GM11168 (cell line): ENCODE data around the gene NIP7.
"Not testable (repeated sequence)": the region's sequence is repeated elsewhere in the genome, so short reads cannot be mapped to it uniquely, and the experiment has no call there.

Experiments used
- in situ Hi-C: fragments of 300-500 bp; cut with MboI; formaldehyde crosslinking; loops from one replicate; pipeline ENCODE4 v1.12.0; 2022; ENCODE audit warnings: low sequenced_read_pairs; ENCODE audit not compliant: unreplicated experiment

NIP7 gene

GRCh38 chr16:69338557-69339288 is 849 bp upstream of the NIP7 start:
- in situ Hi-C loops = no loop called here

GRCh38 chr16:69340095-69340644 is 598 bp downstream of the NIP7 start:
- in situ Hi-C loops = no loop called here

DNA sequence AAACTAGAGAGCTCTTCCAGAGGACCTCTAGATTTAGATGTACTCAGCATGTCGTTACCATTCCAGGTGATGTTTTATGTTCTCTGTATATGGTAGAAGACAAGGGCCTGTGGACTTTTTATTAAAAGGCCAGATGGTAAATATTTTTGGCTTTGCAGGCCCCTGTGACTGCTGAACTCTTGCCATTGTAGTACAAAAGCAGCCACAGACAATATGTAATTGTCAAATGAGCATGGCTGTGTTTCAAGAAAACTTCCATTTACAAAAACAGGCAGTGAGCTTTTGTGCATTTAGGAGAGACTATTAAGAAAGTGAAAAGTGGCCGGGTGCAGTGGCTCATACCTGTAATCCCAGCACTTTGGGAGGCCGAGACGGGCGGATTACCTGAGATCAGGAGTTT is 4.6 kb downstream of the NIP7 start:
- in situ Hi-C loops = no loop called here

DNA sequence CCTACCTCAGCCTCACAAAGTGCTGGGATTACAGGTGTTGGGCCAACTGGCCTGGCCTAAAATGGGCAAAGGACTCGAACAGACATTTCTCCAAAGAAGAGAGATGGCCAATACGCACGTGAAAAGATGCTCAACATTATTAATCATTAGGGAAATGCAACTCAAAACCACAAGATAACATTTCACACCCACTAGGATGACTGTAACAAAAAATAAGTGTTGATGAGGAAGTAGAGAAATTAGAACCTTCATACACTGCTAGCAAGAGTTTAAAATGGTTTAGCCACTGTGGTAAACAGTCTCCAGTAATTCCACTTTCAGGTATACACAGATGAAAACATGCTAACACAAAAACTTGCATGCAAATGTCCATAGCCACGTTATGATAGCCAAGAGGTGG is 6.4 kb downstream of the NIP7 start:
- in situ Hi-C loops = no loop called here

GRCh38 chr16:69346683-69347082 is 7.1 kb downstream of the NIP7 start:
- in situ Hi-C loops = no loop called here

DNA sequence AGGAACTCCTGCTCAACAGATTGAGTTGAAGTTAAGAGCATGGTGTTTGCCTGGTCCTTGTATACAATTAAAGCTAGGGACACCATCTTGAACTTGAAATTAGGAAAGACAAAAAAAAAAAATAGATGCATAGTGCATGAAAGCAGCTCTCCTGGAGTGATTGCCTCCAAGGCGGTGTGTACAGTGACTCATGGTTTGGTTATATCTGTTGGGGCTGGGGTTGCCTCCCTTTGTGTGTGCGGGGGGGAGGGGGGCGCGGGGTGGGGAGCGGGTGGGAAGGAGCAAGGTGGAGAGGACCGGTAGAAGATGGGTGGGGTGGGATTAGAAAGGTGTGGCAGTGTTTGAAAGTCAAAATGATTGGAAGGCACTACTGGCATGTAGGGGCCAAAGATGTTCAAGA is 8.7 kb downstream of the NIP7 start:
- in situ Hi-C loops = no loop called here

GRCh38 chr16:69349536-69349935 is 10.0 kb downstream of the NIP7 start:
- in situ Hi-C loops = no loop called here

DNA sequence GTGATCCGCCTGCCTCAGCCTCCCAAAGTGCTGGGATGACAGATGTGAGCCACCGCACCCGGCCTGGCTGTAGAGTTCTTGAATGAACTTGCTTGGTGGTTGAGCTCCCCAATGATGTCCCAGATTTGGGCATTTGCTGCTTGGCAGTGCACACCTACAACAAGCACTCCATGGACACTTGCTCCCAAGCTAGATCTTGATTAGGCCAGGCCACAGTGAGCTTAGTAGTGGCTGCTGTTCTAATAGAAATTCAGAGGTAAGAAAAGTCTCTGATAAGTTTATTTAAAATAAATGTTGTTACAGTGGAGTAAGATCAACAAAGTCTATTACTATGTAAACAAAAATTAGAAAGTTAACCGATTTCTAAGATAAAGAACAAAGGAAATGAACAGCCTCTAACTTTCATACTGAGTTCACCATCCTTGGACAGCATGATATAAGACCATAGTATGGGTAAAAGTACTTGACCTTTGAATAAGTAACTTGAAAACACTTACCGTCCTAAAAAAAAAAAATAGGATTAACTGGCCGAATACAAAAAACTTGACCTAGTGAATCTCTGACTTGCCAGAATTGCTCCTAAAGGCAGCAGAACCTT is 11.1 kb downstream of the NIP7 start:
- in situ Hi-C loops = no loop called here

DNA sequence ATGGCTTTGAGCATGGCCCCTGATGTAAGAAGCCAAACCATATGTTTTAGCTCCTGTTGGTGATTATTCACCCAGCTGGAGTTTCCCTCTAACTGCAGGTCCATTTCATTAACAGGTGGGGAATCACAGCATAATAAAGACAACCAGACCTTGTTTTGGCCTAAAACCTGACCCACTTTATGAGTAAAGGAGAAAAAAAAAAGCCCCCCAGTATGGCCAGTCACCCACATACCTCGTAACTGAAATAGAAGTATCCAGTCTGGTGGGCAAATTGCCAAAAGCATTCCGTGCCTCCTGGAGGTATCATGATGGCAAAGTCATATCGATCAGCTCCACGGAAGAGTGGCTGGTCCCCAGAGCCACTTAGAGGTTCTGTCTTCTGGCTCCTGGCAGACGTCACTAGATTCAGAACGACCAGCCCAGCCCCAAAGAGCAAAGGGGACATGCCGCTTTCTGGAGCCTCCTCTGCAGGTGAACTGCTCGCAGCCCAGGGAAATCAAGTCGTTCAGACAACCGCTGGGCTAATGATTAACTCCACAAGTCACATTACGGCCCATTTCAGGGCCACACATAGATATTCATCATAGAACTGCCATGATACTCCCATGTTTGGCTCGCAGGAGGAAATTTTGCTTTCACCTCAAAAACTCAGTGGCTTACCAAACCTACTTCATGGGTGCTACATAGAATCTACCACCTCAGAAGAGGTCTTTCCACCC is 11.9 kb downstream of the NIP7 start, which contains the start of gene TMED6:
Gene TMED6, minus strand, starts transcription at position 478 of the 719 bp plus-strand sequence. Its CDS starts 33 bp downstream, at position 445.
- in situ Hi-C loops = no loop called here

DNA sequence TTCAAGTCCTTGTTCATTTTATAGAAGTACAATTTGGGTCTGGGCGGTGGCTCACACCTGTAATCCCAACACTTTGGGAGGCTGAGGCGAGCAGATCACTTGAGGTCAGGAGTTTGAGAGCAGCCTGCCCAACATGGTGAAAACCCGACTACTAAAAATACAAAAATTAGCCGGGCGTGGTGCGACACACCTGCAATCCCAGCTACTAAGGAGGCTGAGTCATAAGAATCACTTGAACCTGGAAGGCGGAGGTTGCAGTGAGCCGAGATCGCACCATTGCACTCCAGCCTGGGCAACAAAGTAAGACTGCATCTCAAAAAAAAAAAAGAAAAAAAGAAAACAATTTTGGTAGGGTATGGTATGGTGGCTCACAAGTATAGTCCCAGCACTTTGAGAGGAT is 20.5 kb downstream of the NIP7 start:
- in situ Hi-C loops = not testable (repeated sequence)

GRCh38 chr16:69363281-69363717 is 23.7 kb downstream of the NIP7 start:
- in situ Hi-C loops = no loop called here

- in situ Hi-C loops = no loop called here
Observed at GRCh38 chr16:69364088-69364487, 24.5 kb downstream of the NIP7 start.

GRCh38 chr16:69365901-69366300 is 26.3 kb downstream of the NIP7 start:
- in situ Hi-C loops = no loop called here

- in situ Hi-C loops = no loop called here
Observed at GRCh38 chr16:69366431-69366830, 26.9 kb downstream of the NIP7 start.

DNA sequence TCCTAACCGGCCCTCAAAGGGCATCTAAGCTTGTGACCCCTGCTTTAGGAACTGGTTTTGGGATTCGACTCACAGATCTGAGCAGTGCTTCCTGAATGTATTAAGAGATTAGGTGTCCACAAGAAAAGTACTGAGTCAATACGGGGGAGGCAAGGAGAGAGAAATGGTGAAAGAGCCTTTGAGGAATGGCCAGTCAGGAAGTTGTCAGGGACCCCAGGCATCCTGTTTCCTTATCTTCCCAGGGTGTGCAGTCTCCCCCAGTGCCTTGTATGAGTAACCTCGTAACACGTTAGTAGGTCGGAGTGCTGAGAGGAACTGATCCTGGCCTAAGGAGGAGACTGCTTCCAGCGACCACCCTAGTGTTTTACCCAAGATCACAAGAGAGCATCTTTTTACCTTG is 28.4 kb downstream of the NIP7 start:
- in situ Hi-C loops = no loop called here

DNA sequence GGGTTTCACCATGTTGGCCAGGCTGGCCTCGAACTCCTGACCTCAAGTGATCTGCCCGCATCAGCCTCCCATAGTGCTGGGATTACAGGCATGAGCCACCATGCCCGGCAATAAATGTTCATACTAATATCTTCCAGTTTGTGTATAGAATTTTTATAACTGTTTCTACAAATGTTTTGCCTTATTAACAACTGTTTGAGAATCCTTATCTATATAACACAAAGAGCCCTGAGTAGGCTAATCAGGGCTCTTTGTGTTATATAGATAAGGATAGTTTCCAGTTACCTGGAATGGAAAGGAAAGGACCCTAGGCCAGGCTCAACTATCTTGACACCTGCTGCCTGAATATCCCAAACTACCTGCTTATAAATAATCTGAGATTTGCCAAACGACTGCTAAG is 29.3 kb downstream of the NIP7 start:
- in situ Hi-C loops = no loop called here

DNA sequence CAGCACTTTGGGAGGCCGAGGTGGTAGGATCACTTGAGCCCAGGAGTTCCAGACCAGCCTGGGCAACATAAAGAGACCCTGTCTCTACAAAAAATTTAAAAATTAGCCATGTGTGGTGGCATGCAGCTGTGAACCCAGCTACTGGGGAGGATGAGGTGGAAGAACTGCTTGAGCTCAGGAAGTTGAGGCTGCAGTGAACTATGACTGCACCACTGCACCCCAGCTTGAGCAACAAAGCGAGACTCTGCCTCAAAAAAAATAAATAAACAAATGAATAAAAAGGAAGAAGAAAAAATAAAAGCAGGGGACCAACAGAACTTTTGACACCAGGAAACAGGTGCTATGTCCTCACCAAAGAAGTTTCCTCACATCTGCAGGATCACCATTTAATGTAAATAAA is 32.0 kb downstream of the NIP7 start:
- in situ Hi-C loops = no loop called here

GRCh38 chr16:69373019-69373418 is 33.4 kb downstream of the NIP7 start:
- in situ Hi-C loops = no loop called here

- in situ Hi-C loops = no loop called here
Observed at GRCh38 chr16:69376393-69377059, 37.0 kb downstream of the NIP7 start.

GRCh38 chr16:69378036-69378435 is 38.5 kb downstream of the NIP7 start:
- in situ Hi-C loops = no loop called here

DNA sequence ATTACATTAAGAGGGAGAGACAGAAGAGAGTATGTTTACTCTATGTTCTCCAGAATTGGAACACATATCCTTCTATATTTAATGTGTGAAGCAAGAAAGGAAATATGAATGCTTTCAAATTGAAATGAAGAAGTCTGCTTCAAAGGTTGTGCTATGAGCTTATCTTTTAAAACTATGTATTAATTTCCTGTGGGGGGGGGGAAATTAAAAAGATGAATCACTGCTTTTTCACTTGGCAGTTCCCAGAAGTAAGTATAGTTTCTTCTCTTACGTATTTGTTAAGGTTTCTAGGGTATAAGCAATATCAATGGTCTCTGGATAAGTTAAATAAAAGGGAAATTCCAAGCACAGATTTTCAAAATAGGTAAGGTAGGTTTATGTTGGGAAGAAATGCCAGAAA is 39.2 kb downstream of the NIP7 start:
- in situ Hi-C loops = no loop called here
